Neural progenitor cell (in vitro differentiated cells): ENCODE data around the gene MYO1D. TPM values are rescaled to one million over a fixed set of nuclear protein-coding genes. Genes with fewer than 3 reads are reported as not detected.

ENCODE experiments used
- DNase-seq: peaks from one replicate; pipeline ENCODE4 v3.0.0-alpha.2; 2016; ENCODE audit warnings: low spot score
- H2AFZ ChIP-seq: fragments of 200-600 bp; sonication (generic); replicated peaks from 2 replicates; pipeline ENCODE4 v1.6.1; 2016; ENCODE audit warnings: antibody characterized with exemption
- H3F3A ChIP-seq: fragments of 200-600 bp; sonication (generic); 2 replicates; pipeline ENCODE4 v1.6.1; 2016; ENCODE audit warnings: antibody characterized with exemption, low read depth
- H3K27ac ChIP-seq: fragments of 200-600 bp; sonication (generic); 2 replicates; pipeline ENCODE4 v1.5.1; 2016; ENCODE audit warnings: mild to moderate bottlenecking
- H3K27me3 ChIP-seq: fragments of 200-600 bp; sonication (generic); 2 replicates; pipeline ENCODE4 v1.6.1; 2016; ENCODE audit warnings: mild to moderate bottlenecking, moderate library complexity
- H3K36me3 ChIP-seq: fragments of 200-600 bp; sonication (generic); 2 replicates; pipeline ENCODE4 v1.5.1; 2016
- H3K4me1 ChIP-seq: fragments of 200-600 bp; sonication (generic); 2 replicates; pipeline ENCODE4 v1.6.1; 2016; ENCODE audit warnings: mixed run types
- H3K4me2 ChIP-seq: fragments of 200-600 bp; sonication (generic); 2 replicates; pipeline ENCODE4 v1.6.1; 2016
- H3K4me3 ChIP-seq: fragments of 200-600 bp; sonication (generic); 2 replicates; pipeline ENCODE4 v1.5.1; 2016
- H3K79me2 ChIP-seq: fragments of 200-600 bp; sonication (generic); 2 replicates; pipeline ENCODE4 v1.6.1; 2016; ENCODE audit warnings: low read depth
- H3K9ac ChIP-seq: fragments of 200-600 bp; sonication (generic); 2 replicates; pipeline ENCODE4 v1.6.1; 2016
- H3K9me3 ChIP-seq: fragments of 200-600 bp; sonication (generic); 2 replicates; pipeline ENCODE4 v1.5.1; 2016; ENCODE audit warnings: low read depth
- H4K20me1 ChIP-seq: fragments of 200-600 bp; sonication (generic); 2 replicates; pipeline ENCODE4 v1.6.1; 2016; ENCODE audit warnings: low read depth
- H3K27ac Mint-ChIP-seq: 3 replicates; pipeline ENCODE4 v1.8.0; 2021; ENCODE audit warnings: mixed read lengths
- H3K27me3 Mint-ChIP-seq: 2 replicates; pipeline ENCODE4 v1.8.0; 2022; ENCODE audit warnings: low read depth, mild to moderate bottlenecking, inconsistent platforms, moderate library complexity, mixed read lengths; ENCODE audit not compliant: insufficient read depth
- H3K36me3 Mint-ChIP-seq: 3 replicates; pipeline ENCODE4 v1.8.0; 2021; ENCODE audit warnings: mixed read lengths
- H3K4me1 Mint-ChIP-seq: 3 replicates; pipeline ENCODE4 v1.8.0; 2021; ENCODE audit warnings: mixed read lengths
- H3K4me3 Mint-ChIP-seq: 3 replicates; pipeline ENCODE4 v1.8.0; 2021; ENCODE audit warnings: mild to moderate bottlenecking, moderate library complexity, mixed read lengths
- H3K9me3 Mint-ChIP-seq: 3 replicates; pipeline ENCODE4 v1.8.0; 2020; ENCODE audit warnings: mixed read lengths
- CTCF ChIP-seq: fragments of 200-600 bp; sonication (generic); IDR thresholded peaks from 2 replicates; pipeline ENCODE4 v1.5.1; 2017; ENCODE audit warnings: antibody characterized with exemption, mild to moderate bottlenecking
- EZH2 ChIP-seq: fragments of 200-600 bp; sonication (generic); IDR thresholded peaks from 2 replicates; pipeline ENCODE4 v1.6.1; 2017; ENCODE audit warnings: antibody characterized with exemption, mild to moderate bottlenecking, moderate library complexity
- EZH2phosphoT487 ChIP-seq: fragments of 200-600 bp; sonication (generic); IDR thresholded peaks from 2 replicates; pipeline ENCODE4 v1.6.1; 2017; ENCODE audit warnings: antibody characterized with exemption
- total RNA-seq: library from RNA; depleted of rRNA; stranded (reverse); fragments of >200 nt; gene quantifications from 2 replicates; pipeline ENCODE4 v1.2.3, GENCODE V29; 2015; ENCODE audit warnings: low replicate concordance

MYO1D gene
- total RNA-seq, 1 donor from 2014 or later, result 6.2 TPM

- Histone ChIP-seq H3F3A (no peaks in the 10 kb centered on the region), H4K20me1 (no peaks in the 10 kb centered on the region), H3K4me2 (no peak overlapping the region), H2AFZ (no peak overlapping the region), H3K4me3 (no peak overlapping the region), H3K27ac (no peak overlapping the region), H3K79me2 (no peaks in the 10 kb centered on the region), H3K9ac (no peak overlapping the region), H3K9me3 (no peaks in the 10 kb centered on the region), H3K36me3 (no peaks in the 10 kb centered on the region), H3K27me3 (no peaks in the 10 kb centered on the region), H3K4me1 (no peaks in the 10 kb centered on the region)
- Mint-ChIP-seq H3K27ac (no peak overlapping the region), H3K4me3 (no peak overlapping the region), H3K27me3 (no peaks in the 10 kb centered on the region), H3K36me3 (no peaks in the 10 kb centered on the region), H3K4me1 (no peaks in the 10 kb centered on the region), H3K9me3 (no peaks in the 10 kb centered on the region)
- DNase-seq, result no peak
- TF ChIP-seq CTCF (no peak), EZH2 (no peak), EZH2phosphoT487 (no peak)
Measured at GRCh38 chr17:32814836-32815235, 62.1 kb downstream of the MYO1D start.

GRCh38 chr17:32813021-32813420, 63.9 kb downstream of the MYO1D start:
- H4K20me1 ChIP-seq, result no peaks in the 10 kb centered on the region
- Mint-ChIP-seq H3K27ac (no peak overlapping the region), H3K4me1 (no peaks in the 10 kb centered on the region), H3K9me3 (no peaks in the 10 kb centered on the region), H3K4me3 (no peak overlapping the region), H3K27me3 (no peaks in the 10 kb centered on the region), H3K36me3 (no peaks in the 10 kb centered on the region)
- H3K9me3 ChIP-seq, result no peaks in the 10 kb centered on the region
- H3K4me3 ChIP-seq, result no peak overlapping the region
- TF ChIP-seq CTCF (no peak), EZH2phosphoT487 (no peak), EZH2 (no peak)
- H2AFZ ChIP-seq, result no peak overlapping the region
- H3K4me1 ChIP-seq, result no peaks in the 10 kb centered on the region
- H3K79me2 ChIP-seq, result no peaks in the 10 kb centered on the region
- H3K36me3 ChIP-seq, result no peaks in the 10 kb centered on the region
- H3F3A ChIP-seq, result no peaks in the 10 kb centered on the region
- H3K9ac ChIP-seq, result no peak overlapping the region
- no peak overlapping the region for H3K27ac ChIP-seq
- no peaks in the 10 kb centered on the region for H3K27me3 ChIP-seq
- no peak overlapping the region for H3K4me2 ChIP-seq
- no peak for DNase-seq

- H3K79me2 ChIP-seq, result no peaks in the 10 kb centered on the region
- no peak for DNase-seq
- no peak overlapping the region for H2AFZ ChIP-seq
- H3K27me3 ChIP-seq, result no peaks in the 10 kb centered on the region
- no peaks in the 10 kb centered on the region for H3K36me3 Mint-ChIP-seq
- no peaks in the 10 kb centered on the region for H3K9me3 ChIP-seq
- H3K27ac Mint-ChIP-seq, result no peak overlapping the region
- no peak overlapping the region for H3K9ac ChIP-seq
- H4K20me1 ChIP-seq, result no peaks in the 10 kb centered on the region
- H3K9me3 Mint-ChIP-seq, result no peaks in the 10 kb centered on the region
- H3K36me3 ChIP-seq, result no peaks in the 10 kb centered on the region
- no peaks in the 10 kb centered on the region for H3K27me3 Mint-ChIP-seq
- TF ChIP-seq CTCF, result no peak
- TF ChIP-seq EZH2, result no peak
- no peak for TF ChIP-seq EZH2phosphoT487
- H3K27ac ChIP-seq, result no peak overlapping the region
- H3K4me3 Mint-ChIP-seq, result no peak overlapping the region
- H3K4me1 Mint-ChIP-seq, result no peaks in the 10 kb centered on the region
- H3K4me1 ChIP-seq, result no peaks in the 10 kb centered on the region
- no peak overlapping the region for H3K4me2 ChIP-seq
- H3K4me3 ChIP-seq, result no peak overlapping the region
- no peaks in the 10 kb centered on the region for H3F3A ChIP-seq
Measured at GRCh38 chr17:32810690-32811089, 66.2 kb downstream of the MYO1D start.
